Caco-2 (cell line): ENCODE data around the gene MEIOC. TPM values are rescaled to one million over a fixed set of nuclear protein-coding genes. Genes with fewer than 3 reads are reported as not detected.

Experiments
- BruUV-seq: library from RNA; stranded (reverse); fragments of 400-500 nt; replicated peaks from 2 replicates; lab custom pipeline; 2021; lab: Mats Ljungman, UMichigan
- CTCF ChIA-PET: fragments of 300-600 bp; sonication (Branson Sonifier 250); formaldehyde crosslinking; loops from one replicate; lab custom pipeline; 2022; ENCODE audit warnings: antibody characterized with exemption; lab: Charles Lee
- POLR2A ChIA-PET: fragments of 300-600 bp; sonication (Branson Sonifier 250); formaldehyde crosslinking; loops from one replicate; lab custom pipeline; 2022; ENCODE audit warnings: antibody characterized with exemption; lab: Charles Lee
- DNase-seq, 2 experiments: peaks; one replicate each; pipeline versions ENCODE4 v3.0.0 to v3.0.0-alpha.2; 2020 to 2022
- H3K27me3 ChIP-seq: replicated peaks from 2 replicates; pipeline ENCODE4 v1.6.0; 2011; ENCODE audit warnings: low read length; ENCODE audit not compliant: control insufficient read depth, insufficient read depth
- H3K36me3 ChIP-seq: 2 replicates; pipeline ENCODE4 v1.5.1; 2011; ENCODE audit warnings: low read length; ENCODE audit not compliant: control insufficient read depth, insufficient read depth
- H3K4me1 ChIP-seq: fragments of 250-450 bp; sonication (Bioruptor Pico); 2 replicates; pipeline ENCODE4 v1.5.1; 2020; ENCODE audit warnings: mild to moderate bottlenecking
- H3K4me3 ChIP-seq: 2 replicates; pipeline ENCODE4 v1.5.1; 2011; ENCODE audit warnings: low read depth, mild to moderate bottlenecking, control low read depth, low read length
- H3K9me3 ChIP-seq: fragments of 250-450 bp; sonication (Bioruptor Pico); 2 replicates; pipeline ENCODE4 v1.5.1; 2020; ENCODE audit warnings: mild to moderate bottlenecking, moderate library complexity
- H3K27ac Mint-ChIP-seq: one replicate; pipeline ENCODE4 v1.8.0; 2022; ENCODE audit warnings: mixed read lengths; ENCODE audit not compliant: unreplicated experiment
- H3K27me3 Mint-ChIP-seq: one replicate; pipeline ENCODE4 v1.8.0; 2022; ENCODE audit warnings: mixed read lengths; ENCODE audit not compliant: insufficient read depth, unreplicated experiment
- H3K36me3 Mint-ChIP-seq: one replicate; pipeline ENCODE4 v1.8.0; 2022; ENCODE audit warnings: mild to moderate bottlenecking, mixed read lengths; ENCODE audit not compliant: insufficient read depth, unreplicated experiment
- H3K4me1 Mint-ChIP-seq: one replicate; pipeline ENCODE4 v1.8.0; 2022; ENCODE audit warnings: low read depth, mixed read lengths; ENCODE audit not compliant: unreplicated experiment
- H3K4me3 Mint-ChIP-seq: one replicate; pipeline ENCODE4 v1.8.0; 2022; ENCODE audit warnings: mild to moderate bottlenecking, moderate library complexity, mixed read lengths; ENCODE audit not compliant: unreplicated experiment
- H3K9me3 Mint-ChIP-seq: one replicate; pipeline ENCODE4 v1.8.0; 2022; ENCODE audit warnings: mixed read lengths; ENCODE audit not compliant: unreplicated experiment
- intact Hi-C: fragments of 100-400 bp; cut with micrococcal nuclease; formaldehyde crosslinking; loops from one replicate; pipeline ENCODE4 v1.10.0; 2022; ENCODE audit not compliant: unreplicated experiment
- total RNA-seq: library from RNA; stranded (reverse); gene quantifications from 2 replicates; pipeline ENCODE4 v1.2.3, GENCODE V29; 2022
- TF ChIP-seq, protein P1 (sequence below), 2 experiments: fragments of 200-600 bp in 1 of 2; IDR thresholded peaks; 1 replicate in 1 of 2; 2 replicates in 1 of 2; pipeline versions ENCODE4 v1.5.1 to v1.8.0; 2011 to 2022; ENCODE audit warnings: antibody characterized with exemption in 1 of 2, control low read depth in 1 of 2, inconsistent platforms in 1 of 2, low read depth in 1 of 2, low read length in 1 of 2, mild to moderate bottlenecking in 1 of 2, moderate library complexity in 1 of 2; ENCODE audit not compliant: insufficient read depth in 1 of 2, severe bottlenecking in 1 of 2, unreplicated experiment in 1 of 2

The MEIOC gene
- total RNA-seq, 1 experiment from 2014 or later, result not detected

GRCh38 chr17:44653384-44653783 lies 2.9 kb upstream of the MEIOC start:
- Mint-ChIP-seq H3K4me1 (no peaks in the 10 kb centered on the region), H3K36me3 (no peaks in the 10 kb centered on the region), H3K27me3 (no peaks in the 10 kb centered on the region), H3K27ac (no peak overlapping the region), H3K4me3 (no peak overlapping the region), H3K9me3 (no peaks in the 10 kb centered on the region)
- TF ChIP-seq, protein P1, sequence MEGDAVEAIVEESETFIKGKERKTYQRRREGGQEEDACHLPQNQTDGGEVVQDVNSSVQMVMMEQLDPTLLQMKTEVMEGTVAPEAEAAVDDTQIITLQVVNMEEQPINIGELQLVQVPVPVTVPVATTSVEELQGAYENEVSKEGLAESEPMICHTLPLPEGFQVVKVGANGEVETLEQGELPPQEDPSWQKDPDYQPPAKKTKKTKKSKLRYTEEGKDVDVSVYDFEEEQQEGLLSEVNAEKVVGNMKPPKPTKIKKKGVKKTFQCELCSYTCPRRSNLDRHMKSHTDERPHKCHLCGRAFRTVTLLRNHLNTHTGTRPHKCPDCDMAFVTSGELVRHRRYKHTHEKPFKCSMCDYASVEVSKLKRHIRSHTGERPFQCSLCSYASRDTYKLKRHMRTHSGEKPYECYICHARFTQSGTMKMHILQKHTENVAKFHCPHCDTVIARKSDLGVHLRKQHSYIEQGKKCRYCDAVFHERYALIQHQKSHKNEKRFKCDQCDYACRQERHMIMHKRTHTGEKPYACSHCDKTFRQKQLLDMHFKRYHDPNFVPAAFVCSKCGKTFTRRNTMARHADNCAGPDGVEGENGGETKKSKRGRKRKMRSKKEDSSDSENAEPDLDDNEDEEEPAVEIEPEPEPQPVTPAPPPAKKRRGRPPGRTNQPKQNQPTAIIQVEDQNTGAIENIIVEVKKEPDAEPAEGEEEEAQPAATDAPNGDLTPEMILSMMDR (IDR thresholded peaks at IDR 0.05; ENCODE audit: insufficient read depth in 1 of 2, low read depth in 1 of 2, low read length in 1 of 2, severe bottlenecking in 1 of 2, unreplicated experiment in 1 of 2), result no peak
- no peak for DNase-seq
- ChIA-PET CTCF (interaction anchor here (0.7 kb wide), 1 partner anchor 485 kb away, joined by 3 read pairs; no protein-coding TSS in a partner anchor), POLR2A (no interaction called here)
- no peak overlapping the region for H3K4me3 ChIP-seq
- H3K36me3 ChIP-seq, result no peaks in the 10 kb centered on the region
- no peaks in the 10 kb centered on the region for H3K9me3 ChIP-seq
- no peaks in the 10 kb centered on the region for H3K27me3 ChIP-seq
- intact Hi-C loops, result no loop called here
- no TSS peak for BruUV-seq
- H3K4me1 ChIP-seq, result no peaks in the 10 kb centered on the region

DNA sequence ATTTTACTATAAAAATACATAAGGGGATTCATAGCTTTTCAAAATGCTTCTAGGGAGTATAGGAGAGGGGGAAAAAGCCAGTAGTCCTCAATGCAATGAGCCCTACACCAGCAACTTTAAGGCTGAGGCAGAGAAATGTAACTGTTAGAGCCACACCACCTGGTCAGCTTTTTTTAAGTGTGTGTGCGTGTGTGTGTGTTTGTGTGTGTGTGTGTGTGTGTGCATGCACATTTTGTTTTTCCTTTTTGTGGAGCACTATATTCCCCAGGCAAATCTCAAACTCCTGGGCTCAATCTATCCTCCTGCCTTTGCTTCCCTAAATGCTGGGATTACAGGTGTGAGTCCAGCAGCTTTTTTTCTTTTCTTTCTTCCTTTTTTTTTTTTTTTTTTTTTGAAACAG lies 2.3 kb upstream of the MEIOC start:
- intact Hi-C loops, result no loop called here
- POLR2A ChIA-PET, result interaction anchor here (0.7 kb wide), 1 partner anchor 128 kb away, joined by 10 read pairs; no protein-coding TSS in a partner anchor
- H3K4me1 ChIP-seq, result no peaks in the 10 kb centered on the region
- TF ChIP-seq, protein P1 (IDR thresholded peaks at IDR 0.05; ENCODE audit: insufficient read depth in 1 of 2, low read depth in 1 of 2, low read length in 1 of 2, severe bottlenecking in 1 of 2, unreplicated experiment in 1 of 2), result no peak
- BruUV-seq, result no TSS peak
- H3K36me3 Mint-ChIP-seq, result no peaks in the 10 kb centered on the region
- H3K9me3 Mint-ChIP-seq, result no peaks in the 10 kb centered on the region
- no peak overlapping the region for H3K4me3 Mint-ChIP-seq
- no peak for DNase-seq
- H3K36me3 ChIP-seq, result no peaks in the 10 kb centered on the region
- no peaks in the 10 kb centered on the region for H3K27me3 ChIP-seq
- CTCF ChIA-PET, result no interaction called here
- no peaks in the 10 kb centered on the region for H3K27me3 Mint-ChIP-seq
- no peak overlapping the region for H3K4me3 ChIP-seq
- H3K27ac Mint-ChIP-seq, result no peak overlapping the region
- no peaks in the 10 kb centered on the region for H3K4me1 Mint-ChIP-seq
- no peaks in the 10 kb centered on the region for H3K9me3 ChIP-seq

DNA sequence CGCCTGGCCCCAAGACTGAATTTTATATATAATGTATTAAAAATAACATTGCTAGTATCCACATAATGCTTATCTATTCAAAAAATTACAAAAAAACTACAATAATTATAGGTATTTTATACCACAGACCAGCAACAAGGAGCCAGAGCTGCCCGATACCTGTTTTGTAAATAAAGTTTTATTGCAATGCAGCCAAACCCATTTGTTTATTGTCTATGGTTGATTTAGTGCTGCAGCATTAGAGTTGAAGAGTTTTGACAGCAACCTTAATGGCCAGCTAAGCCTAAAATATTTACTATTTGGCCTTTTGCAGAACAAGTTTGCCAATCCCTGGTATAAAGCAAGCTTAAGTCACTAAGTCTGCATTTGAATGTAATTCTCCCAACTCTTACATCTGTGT lies 5.6 kb downstream of the MEIOC start:
- no peaks in the 10 kb centered on the region for H3K4me1 ChIP-seq
- no peaks in the 10 kb centered on the region for H3K4me1 Mint-ChIP-seq
- H3K9me3 ChIP-seq, result no peaks in the 10 kb centered on the region
- H3K27me3 Mint-ChIP-seq, result peaks cover 4% of the 10 kb centered on the region
- H3K36me3 Mint-ChIP-seq, result no peaks in the 10 kb centered on the region
- ChIA-PET CTCF (no interaction called here), POLR2A (no interaction called here)
- H3K4me3 Mint-ChIP-seq, result no peak overlapping the region
- H3K27ac Mint-ChIP-seq, result no peak overlapping the region
- no peak overlapping the region for H3K4me3 ChIP-seq
- H3K9me3 Mint-ChIP-seq, result no peaks in the 10 kb centered on the region
- intact Hi-C loops, result no loop called here
- TF ChIP-seq, protein P1 (IDR thresholded peaks at IDR 0.05; ENCODE audit: insufficient read depth in 1 of 2, low read depth in 1 of 2, low read length in 1 of 2, severe bottlenecking in 1 of 2, unreplicated experiment in 1 of 2), result no peak
- no peaks in the 10 kb centered on the region for H3K36me3 ChIP-seq
- no peaks in the 10 kb centered on the region for H3K27me3 ChIP-seq
- no TSS peak for BruUV-seq
- DNase-seq, result no peak
